ENCODE measurements around the gene LSM14A.
"Not testable (repeated sequence)": the region's sequence is repeated elsewhere in the genome, so short reads cannot be mapped to it uniquely, and the experiment has no call there.

The LSM14A gene

GRCh38 chr19:34171877-34172660 is at the start of gene LSM14A:
Gene LSM14A, plus strand, starts transcription at chr19:34172504. Its CDS starts 139 bp downstream, at chr19:34172643.
- TF ChIP-seq CTCF (conservative IDR thresholded peaks at IDR 0.05): no peak
- H3K27ac ChIP-seq: peak within 1 kb of the TSS; percentile 100

- no peak for TF ChIP-seq CTCF (conservative IDR thresholded peaks at IDR 0.05)
- no peak overlapping the region for H3K27ac ChIP-seq
These were observed 47.5 kb upstream of the LSM14A start for GRCh38 chr19:34124828-34125227.

- no peak overlapping the region for H3K27ac ChIP-seq
- TF ChIP-seq CTCF (conservative IDR thresholded peaks at IDR 0.05): no peak
These were observed 45.3 kb upstream of the LSM14A start for GRCh38 chr19:34126966-34127365.

GRCh38 chr19:34127684-34128189 is 44.6 kb upstream of the LSM14A start:
- TF ChIP-seq CTCF (conservative IDR thresholded peaks at IDR 0.05): no peak
- no peak overlapping the region for H3K27ac ChIP-seq

DNA sequence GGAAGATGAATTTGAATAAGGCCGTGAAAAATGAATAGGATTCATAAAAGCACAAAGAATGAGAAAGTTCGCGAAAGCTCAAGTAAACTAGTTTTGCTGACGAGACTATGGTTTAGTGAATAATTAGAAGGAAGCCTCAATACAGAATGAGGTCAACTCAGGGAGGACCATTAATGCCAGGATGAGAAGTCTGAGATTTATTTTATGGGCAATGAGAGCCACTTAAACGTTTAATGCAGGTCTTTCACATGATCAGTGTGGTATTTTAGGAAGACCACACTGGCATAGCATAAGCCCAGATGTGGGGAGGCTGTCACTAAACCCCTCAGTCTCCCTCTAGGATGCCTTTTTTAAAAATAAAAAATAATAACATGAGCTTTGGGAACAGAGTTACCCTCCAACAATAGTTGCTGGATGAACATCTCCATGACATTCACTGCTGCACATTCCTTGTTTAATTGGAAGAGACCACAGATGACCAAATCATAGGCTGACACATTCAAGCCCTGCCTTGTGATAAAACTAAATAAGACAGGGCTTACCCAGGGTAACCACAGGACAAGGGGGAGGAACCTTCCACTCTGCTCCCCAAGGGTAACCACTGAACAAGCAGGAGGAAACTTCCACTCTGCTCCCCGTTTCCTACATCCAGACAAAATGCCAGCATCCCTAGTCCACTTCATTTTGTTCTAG is 43.6 kb upstream of the LSM14A start:
- TF ChIP-seq CTCF (conservative IDR thresholded peaks at IDR 0.05): no peak
- no peak overlapping the region for H3K27ac ChIP-seq

DNA sequence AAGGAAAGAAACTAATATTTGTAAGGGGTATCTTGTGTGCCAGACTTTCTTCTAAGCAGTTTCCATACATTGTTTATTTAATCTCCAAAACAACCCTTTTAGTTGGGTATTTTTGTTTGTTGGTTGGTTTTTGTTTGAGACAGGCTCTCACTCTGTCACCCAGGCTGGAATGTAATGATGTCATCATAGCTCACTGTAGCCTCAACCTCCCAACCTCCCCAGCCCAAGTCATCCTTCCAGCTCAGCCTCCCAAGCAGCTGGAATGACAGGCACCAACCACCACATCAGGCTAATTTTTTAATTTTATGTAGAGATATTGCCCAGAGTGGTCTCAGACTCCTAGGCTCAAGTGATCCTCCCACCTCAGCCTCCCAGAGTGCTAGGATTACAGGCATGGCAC is 41.2 kb upstream of the LSM14A start:
- H3K27ac ChIP-seq: no peak overlapping the region
- TF ChIP-seq CTCF (conservative IDR thresholded peaks at IDR 0.05): no peak

GRCh38 chr19:34132145-34132544 is 40.2 kb upstream of the LSM14A start:
- H3K27ac ChIP-seq: not testable (repeated sequence)

GRCh38 chr19:34132706-34133105 is 39.6 kb upstream of the LSM14A start:
- not testable (repeated sequence) for H3K27ac ChIP-seq

Data from VCaP (cell line).